D341Med (cell line): Measurements from ENCODE around the gene RAD51B.
"Not testable (repeated sequence)": the region's sequence is repeated elsewhere in the genome, so short reads cannot be mapped to it uniquely, and the experiment has no call there.

Experiments used
- DNase-seq: peaks from one replicate; pipeline ENCODE4 v3.0.0; 2012; ENCODE audit warnings: low spot score

The RAD51B gene

DNA sequence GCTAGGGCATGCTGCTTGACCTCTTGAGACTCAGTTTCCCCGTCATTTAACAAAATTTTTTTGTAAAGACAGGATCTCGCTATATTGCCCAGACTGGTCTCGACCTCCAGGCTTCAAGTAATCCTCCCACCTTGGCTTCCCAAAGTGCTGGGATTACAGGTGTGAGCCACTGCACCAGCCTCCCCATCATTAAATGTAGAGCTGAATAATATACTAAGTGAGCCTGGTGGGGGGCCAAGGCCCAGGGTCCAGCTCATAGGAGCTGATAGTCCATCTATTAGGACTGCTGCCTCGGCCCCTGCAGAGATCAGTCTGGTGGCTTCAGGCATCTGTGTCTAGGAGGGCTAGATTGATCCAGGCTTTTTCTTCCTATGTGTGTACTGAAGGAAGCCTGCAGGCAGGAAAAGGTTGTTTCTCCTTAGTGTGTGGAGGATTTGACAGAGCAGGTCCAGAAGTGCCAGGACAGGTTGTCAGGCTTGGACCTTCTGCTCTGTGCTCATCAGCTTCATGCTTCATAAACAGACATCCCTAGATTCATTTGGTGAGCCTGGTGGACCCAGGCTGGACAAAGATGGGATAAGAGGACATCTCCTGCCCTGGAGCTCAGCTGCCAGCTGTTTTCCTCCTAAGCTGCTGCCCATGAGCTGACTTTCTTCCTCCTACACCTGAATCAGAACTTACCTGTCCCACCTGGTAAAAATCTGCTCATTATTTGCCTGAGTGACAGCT, 837.9 kb downstream of the RAD51B start:
- DNase-seq: no peak

GRCh38 chr14:68658029-68658509, 838.5 kb downstream of the RAD51B start:
- no peak for DNase-seq

GRCh38 chr14:68658943-68659931, 839.7 kb downstream of the RAD51B start:
- no peak for DNase-seq

DNA sequence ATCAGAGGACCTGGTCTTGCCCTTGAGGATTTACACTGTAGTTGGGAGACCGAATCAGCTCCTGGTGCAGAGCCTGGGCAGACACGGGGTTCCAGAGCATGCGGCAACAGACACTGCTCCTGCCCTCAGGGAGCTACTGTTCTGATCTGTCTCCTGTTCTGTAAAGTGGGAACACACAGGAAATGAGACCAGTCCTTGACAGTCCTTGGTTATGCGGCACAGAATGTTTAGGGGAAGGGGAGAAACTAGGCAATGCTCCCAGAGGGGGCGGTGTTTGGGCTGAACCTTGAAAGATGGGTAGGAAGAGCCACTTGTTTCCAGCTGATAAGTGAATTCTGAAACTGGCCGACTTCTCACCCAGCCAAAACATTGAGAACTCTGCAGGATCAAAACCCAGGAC, 840.9 kb downstream of the RAD51B start:
- no peak for DNase-seq

GRCh38 chr14:68661226-68662225, 841.9 kb downstream of the RAD51B start:
- no peak for DNase-seq

GRCh38 chr14:68662392-68662791, 842.8 kb downstream of the RAD51B start:
- DNase-seq: no peak

- DNase-seq: not testable (repeated sequence)
Observed at GRCh38 chr14:68662826-68663225, 843.2 kb downstream of the RAD51B start.

DNA sequence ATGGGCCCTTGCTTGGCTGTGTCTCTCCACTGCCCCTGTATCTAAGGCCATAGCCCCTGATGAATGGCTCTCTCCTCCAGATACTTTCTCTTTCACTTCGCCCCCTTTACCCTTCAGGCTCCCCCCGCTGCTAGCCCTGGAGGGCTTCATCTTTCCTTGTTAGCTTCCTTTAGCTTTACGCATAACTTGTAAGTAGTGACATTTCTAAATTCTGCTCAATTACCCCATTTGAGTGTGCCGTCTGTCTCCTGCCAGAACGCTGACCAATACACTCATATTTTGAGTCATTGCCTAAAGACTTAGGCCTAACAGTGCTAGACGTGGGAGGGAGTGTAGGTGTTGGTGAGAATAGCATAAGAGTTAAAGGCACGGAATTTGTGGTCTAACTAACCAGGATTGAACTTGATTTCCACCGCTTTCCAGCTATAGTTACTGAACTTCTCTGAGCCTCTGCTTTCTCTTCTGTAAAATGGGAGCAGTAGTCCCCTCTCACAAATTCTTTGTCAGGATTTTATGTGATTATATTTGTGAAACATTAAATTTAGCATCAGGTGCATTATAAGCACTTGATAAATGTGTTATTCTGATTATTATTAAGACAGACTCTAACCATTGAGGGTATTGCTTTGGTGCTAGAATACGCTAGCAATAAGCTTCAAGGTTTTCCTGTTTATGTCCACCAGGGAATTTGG, 844.0 kb downstream of the RAD51B start:
- no peak for DNase-seq

DNA sequence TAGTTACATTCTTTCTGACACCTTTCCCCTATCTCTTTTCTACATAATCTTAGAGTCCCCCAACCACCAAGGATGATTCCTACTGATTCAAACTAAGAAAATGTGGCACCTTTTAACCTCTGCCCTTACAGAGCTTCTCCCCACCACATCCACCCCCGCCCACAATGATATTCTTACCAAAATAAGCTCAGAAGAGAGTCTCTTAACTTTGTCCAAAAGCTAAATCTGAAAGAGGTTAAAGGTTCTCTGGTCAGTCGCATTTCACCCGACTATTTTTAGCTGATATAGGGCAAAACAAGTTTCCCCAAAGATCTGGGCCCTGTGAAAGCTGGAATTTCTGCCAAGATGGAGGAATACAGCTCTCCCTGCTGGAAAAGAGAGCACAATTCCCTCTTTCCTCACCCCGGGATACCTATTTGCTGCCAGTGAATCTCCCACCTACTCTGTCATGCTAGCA, 844.7 kb downstream of the RAD51B start:
- DNase-seq: no peak

DNA sequence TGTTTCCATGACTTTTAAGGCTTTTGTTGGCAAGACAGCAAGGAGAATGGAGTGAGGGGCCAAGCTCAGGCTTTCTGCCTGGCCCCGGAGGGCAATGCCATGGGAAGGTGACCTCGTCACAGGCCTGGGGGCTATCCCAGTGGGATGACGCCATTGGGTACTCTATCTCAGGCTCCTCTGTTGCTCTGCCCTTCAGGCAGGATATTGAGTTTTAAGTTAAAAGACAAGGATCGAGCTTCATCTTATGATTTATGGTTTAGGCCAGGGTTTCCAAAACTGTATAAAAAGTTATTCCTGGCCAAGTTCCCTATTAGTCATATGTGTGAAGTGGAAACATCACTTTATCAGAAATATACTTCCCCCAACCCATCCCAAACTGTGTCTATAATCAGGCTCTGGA, 845.6 kb downstream of the RAD51B start:
- no peak for DNase-seq

- no peak for DNase-seq
Observed at GRCh38 chr14:68665792-68666204, 846.2 kb downstream of the RAD51B start.

DNA sequence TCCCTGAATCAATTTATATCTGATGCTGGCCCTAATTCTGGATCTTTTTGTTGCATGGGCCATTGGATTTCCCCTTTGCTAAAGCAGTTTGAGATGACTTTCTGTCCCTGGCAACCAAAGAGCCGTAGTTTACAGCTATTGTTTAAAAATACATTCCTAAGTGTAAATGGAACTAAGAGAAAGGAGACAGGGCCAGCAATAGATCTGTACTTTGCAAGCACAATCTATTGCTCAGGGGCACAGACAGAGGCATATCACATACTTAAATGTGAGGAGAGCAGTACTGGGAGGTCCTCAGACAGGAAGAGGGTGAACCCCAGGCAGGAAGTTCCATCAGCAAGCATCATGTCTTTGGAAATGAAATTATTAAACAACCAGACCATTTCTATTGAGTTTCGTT, 846.7 kb downstream of the RAD51B start:
- DNase-seq: no peak

- DNase-seq: no peak
Observed at GRCh38 chr14:68666899-68667298, 847.3 kb downstream of the RAD51B start.

GRCh38 chr14:68667313-68667791, 847.8 kb downstream of the RAD51B start:
- no peak for DNase-seq

GRCh38 chr14:68668028-68668427, 848.4 kb downstream of the RAD51B start:
- no peak for DNase-seq

DNA sequence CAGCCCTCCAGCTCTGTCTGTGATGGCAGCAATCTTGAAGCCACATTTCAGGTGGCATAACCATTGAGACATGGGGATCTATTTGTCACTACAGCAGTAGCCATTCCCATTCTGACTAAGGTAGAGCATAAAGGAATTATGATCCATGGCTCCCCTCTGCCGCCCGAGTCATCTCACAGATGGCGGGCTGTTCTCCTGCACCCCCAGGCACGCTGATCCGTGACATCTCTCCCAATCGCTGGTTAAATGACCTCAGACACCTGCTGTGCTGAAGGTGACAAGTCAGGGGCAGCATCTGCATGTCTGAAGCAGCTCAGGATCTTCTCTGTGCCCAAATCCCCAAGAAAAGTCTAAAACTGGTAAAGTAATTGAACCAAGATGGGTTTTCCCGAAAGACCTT, 849.0 kb downstream of the RAD51B start:
- no peak for DNase-seq

DNA sequence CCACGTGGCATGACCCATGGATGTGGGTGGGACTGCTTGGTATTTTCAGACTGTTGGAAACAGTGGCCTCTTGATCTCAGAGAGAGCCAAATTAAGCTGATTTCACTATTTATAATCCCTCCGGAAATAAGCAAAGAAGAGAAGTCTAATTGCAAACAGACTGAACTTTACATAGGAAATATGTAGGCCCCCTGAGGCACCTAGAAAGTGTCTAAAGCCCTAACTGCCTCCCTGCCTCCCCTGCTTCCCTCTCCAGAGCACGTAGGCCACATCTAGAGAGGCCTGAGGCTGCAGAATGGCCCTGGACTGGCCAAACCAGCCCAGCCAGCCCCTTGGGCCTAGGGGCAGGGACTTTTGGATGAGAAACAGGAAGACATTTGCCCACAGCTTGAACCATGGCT, 849.5 kb downstream of the RAD51B start:
- no peak for DNase-seq

DNA sequence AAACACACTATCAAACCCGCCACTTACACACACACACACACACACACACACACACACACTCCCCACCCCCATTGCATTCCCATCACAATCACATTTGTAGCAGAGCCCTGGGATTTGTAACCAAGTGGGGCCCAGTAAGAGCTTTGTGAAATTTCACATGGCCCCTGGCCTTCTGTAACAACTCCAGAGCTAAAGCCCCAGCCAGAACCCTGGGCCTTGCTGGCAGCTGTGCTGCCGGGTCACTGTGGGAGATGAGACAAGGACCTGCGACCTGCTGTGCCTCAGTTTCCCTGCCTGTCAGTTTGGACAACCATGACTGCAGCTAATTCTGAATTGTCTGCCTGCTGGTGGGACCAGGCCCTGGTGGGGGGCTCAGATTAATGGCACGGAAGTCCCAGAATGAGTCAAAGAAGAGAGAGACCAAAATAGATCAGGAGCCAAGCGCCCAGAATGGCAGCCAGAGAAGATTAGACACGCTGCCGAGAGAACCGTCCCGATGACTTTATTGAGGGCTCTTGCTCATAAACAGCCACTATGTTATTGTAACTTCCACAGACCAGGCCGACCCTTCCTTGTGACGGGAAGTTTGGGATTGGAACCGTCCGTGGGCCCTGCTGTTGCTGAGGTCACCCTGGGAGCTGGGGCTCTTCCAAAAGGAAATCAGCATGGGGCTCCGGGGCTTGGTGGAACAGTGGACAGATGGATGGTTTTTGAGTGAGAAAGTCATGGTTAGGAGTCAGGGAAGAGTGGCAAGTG, 850.2 kb downstream of the RAD51B start:
- DNase-seq: no peak

GRCh38 chr14:68670359-68670715, 850.8 kb downstream of the RAD51B start:
- DNase-seq: no peak

GRCh38 chr14:68671909-68672308, 852.3 kb downstream of the RAD51B start:
- DNase-seq: no peak
